Fibroblast of lung (primary cell): Measurements from ENCODE around the gene PPFIBP1.

Experiments
- CTCF ChIP-seq, 2 donors: IDR thresholded peaks in 1 of 2; conservative IDR thresholded peaks in 1 of 2; 1 replicate in 1 of 2; 2 replicates in 1 of 2; pipeline ENCODE4 v1.5.1; 2011 to 2012; ENCODE audit warnings: low read length in 2 of 2, control low read depth in 1 of 2, inconsistent platforms in 1 of 2, low read depth in 1 of 2, mild to moderate bottlenecking in 1 of 2
- EZH2 ChIP-seq: IDR thresholded peaks from 2 replicates; pipeline ENCODE4 v1.5.1; 2012; ENCODE audit warnings: low read length, control low read depth, mild to moderate bottlenecking; ENCODE audit errors: missing control alignments

- TF ChIP-seq CTCF (conservative IDR thresholded peaks at IDR 0.05 in 1 of 2, IDR thresholded peaks at IDR 0.05 in 1 of 2; ENCODE audit: low read depth in 1 of 2, low read length in 2 of 2) = no peak
- no peak for TF ChIP-seq EZH2
These were observed 181.3 kb downstream of the PPFIBP1 start for GRCh38 chr12:27705263-27705662.
